Activated CD8-positive, alpha-beta memory T cell treated with anti-CD3 and anti-CD28 coated beads, Interleukin-2, amount 10 ng/mL, durations not matched to agents 7 days and 5 days (primary cell): ENCODE data around the gene PLPP4. TPM values are rescaled to one million over a fixed set of nuclear protein-coding genes. Genes with fewer than 3 reads are reported as not detected.

Experiments used
- ATAC-seq: fragments of 150-1000 bp; cut with Tn5 transposase; one replicate; pipeline ENCODE4 v1.10.0; 2021; ENCODE audit warnings: moderate library complexity
- CTCF ChIA-PET: fragments of 350-600 bp; sonication (Branson Sonifier 250); formaldehyde crosslinking; loops from one replicate; lab custom pipeline; 2021; ENCODE audit warnings: antibody characterized with exemption; lab: Charles Lee
- DNase-seq: peaks from one replicate; pipeline ENCODE4 v3.0.0-alpha.2; 2020
- H3K27ac Mint-ChIP-seq: one replicate; pipeline ENCODE4 v1.8.0; 2021; ENCODE audit warnings: mild to moderate bottlenecking, mixed read lengths
- H3K27me3 Mint-ChIP-seq: one replicate; pipeline ENCODE4 v1.8.0; 2021; ENCODE audit warnings: mixed read lengths
- H3K36me3 Mint-ChIP-seq: one replicate; pipeline ENCODE4 v1.8.0; 2021; ENCODE audit warnings: mild to moderate bottlenecking, mixed read lengths
- H3K4me1 Mint-ChIP-seq: one replicate; pipeline ENCODE4 v1.8.0; 2021; ENCODE audit warnings: mixed read lengths
- H3K4me3 Mint-ChIP-seq: one replicate; pipeline ENCODE4 v1.8.0; 2021; ENCODE audit warnings: mild to moderate bottlenecking, moderate library complexity, mixed read lengths
- H3K9me3 Mint-ChIP-seq: one replicate; pipeline ENCODE4 v1.8.0; 2022; ENCODE audit warnings: low read depth, mixed read lengths
- total RNA-seq, 2 experiments: library from RNA; stranded (reverse); gene quantifications; one replicate each; pipeline ENCODE4 v1.2.3, GENCODE V29; 2021

Gene PLPP4
- total RNA-seq = not detected

- Mint-ChIP-seq H3K4me1 (no peaks in the 10 kb centered on the region), H3K9me3 (no peaks in the 10 kb centered on the region), H3K4me3 (no peak within 1 kb of the TSS), H3K36me3 (peaks cover 3% of the 10 kb centered on the region), H3K27me3 (peaks cover 37% of the 10 kb centered on the region), H3K27ac (no peak within 1 kb of the TSS)
- DNase-seq = no peak
- CTCF ChIA-PET = no interaction called here
- no peak for ATAC-seq
These were observed at the start of gene PLPP4 for GRCh38 chr10:120456626-120457430. PLPP4 (plus strand) TSS chr10:120457227; CDS start chr10:120457306, 79 bp downstream.

GRCh38 chr10:120409816-120410215, 47.2 kb upstream of the PLPP4 start:
- no peak for DNase-seq
- no peaks in the 10 kb centered on the region for H3K36me3 Mint-ChIP-seq
- H3K4me1 Mint-ChIP-seq = no peaks in the 10 kb centered on the region
- ATAC-seq = no peak
- no peaks in the 10 kb centered on the region for H3K9me3 Mint-ChIP-seq
- no peak overlapping the region for H3K27ac Mint-ChIP-seq
- CTCF ChIA-PET = no interaction called here
- no peaks in the 10 kb centered on the region for H3K27me3 Mint-ChIP-seq
- H3K4me3 Mint-ChIP-seq = no peak overlapping the region

GRCh38 chr10:120414946-120415345, 42.1 kb upstream of the PLPP4 start:
- H3K27me3 Mint-ChIP-seq = no peaks in the 10 kb centered on the region
- ATAC-seq (no peak), DNase-seq (no peak)
- no peak overlapping the region for H3K27ac Mint-ChIP-seq
- CTCF ChIA-PET = no interaction called here
- no peak overlapping the region for H3K4me3 Mint-ChIP-seq
- H3K36me3 Mint-ChIP-seq = no peaks in the 10 kb centered on the region
- peaks cover 2% of the 10 kb centered on the region for H3K9me3 Mint-ChIP-seq
- H3K4me1 Mint-ChIP-seq = no peaks in the 10 kb centered on the region

- Mint-ChIP-seq H3K27me3 (no peaks in the 10 kb centered on the region), H3K4me1 (no peaks in the 10 kb centered on the region), H3K36me3 (no peaks in the 10 kb centered on the region), H3K4me3 (no peak overlapping the region), H3K27ac (no peak overlapping the region), H3K9me3 (peaks cover 2% of the 10 kb centered on the region)
- CTCF ChIA-PET = no interaction called here
- ATAC-seq (no peak), DNase-seq (no peak)
These were observed 41.2 kb upstream of the PLPP4 start for GRCh38 chr10:120415709-120416330.

GRCh38 chr10:120420421-120420820, 36.6 kb upstream of the PLPP4 start:
- ATAC-seq = no peak
- Mint-ChIP-seq H3K27ac (no peak overlapping the region), H3K9me3 (no peaks in the 10 kb centered on the region), H3K27me3 (no peaks in the 10 kb centered on the region), H3K36me3 (no peaks in the 10 kb centered on the region), H3K4me1 (no peaks in the 10 kb centered on the region), H3K4me3 (no peak overlapping the region)
- no peak for DNase-seq
- CTCF ChIA-PET = no interaction called here

GRCh38 chr10:120421250-120421649, 35.8 kb upstream of the PLPP4 start:
- Mint-ChIP-seq H3K36me3 (no peaks in the 10 kb centered on the region), H3K4me3 (no peak overlapping the region), H3K4me1 (no peaks in the 10 kb centered on the region), H3K9me3 (no peaks in the 10 kb centered on the region), H3K27me3 (peaks cover 2% of the 10 kb centered on the region), H3K27ac (no peak overlapping the region)
- CTCF ChIA-PET = no interaction called here
- ATAC-seq = no peak
- DNase-seq = no peak

GRCh38 chr10:120422457-120422856, 34.6 kb upstream of the PLPP4 start:
- H3K27ac Mint-ChIP-seq = no peak overlapping the region
- H3K9me3 Mint-ChIP-seq = no peaks in the 10 kb centered on the region
- H3K27me3 Mint-ChIP-seq = peaks cover 2% of the 10 kb centered on the region
- DNase-seq = no peak
- no peaks in the 10 kb centered on the region for H3K36me3 Mint-ChIP-seq
- CTCF ChIA-PET = interaction anchor here (0.7 to 1.1 kb wide), 2 partner anchors 15 to 313 kb away, joined by 3 to 5 read pairs; no protein-coding TSS in a partner anchor
- H3K4me3 Mint-ChIP-seq = no peak overlapping the region
- no peaks in the 10 kb centered on the region for H3K4me1 Mint-ChIP-seq
- ATAC-seq = no peak

GRCh38 chr10:120423431-120424197, 33.4 kb upstream of the PLPP4 start:
- H3K9me3 Mint-ChIP-seq = no peaks in the 10 kb centered on the region
- H3K4me3 Mint-ChIP-seq = no peak overlapping the region
- DNase-seq = no peak
- ATAC-seq = no peak
- no peaks in the 10 kb centered on the region for H3K36me3 Mint-ChIP-seq
- H3K27ac Mint-ChIP-seq = no peak overlapping the region
- H3K27me3 Mint-ChIP-seq = peaks cover 2% of the 10 kb centered on the region
- CTCF ChIA-PET = interaction anchor here (0.7 to 1.1 kb wide), 2 partner anchors 14 to 312 kb away, joined by 3 to 5 read pairs; no protein-coding TSS in a partner anchor
- no peaks in the 10 kb centered on the region for H3K4me1 Mint-ChIP-seq

- no peaks in the 10 kb centered on the region for H3K36me3 Mint-ChIP-seq
- CTCF ChIA-PET = no interaction called here
These were observed 32.9 kb upstream of the PLPP4 start for GRCh38 chr10:120424198-120424464.

GRCh38 chr10:120426306-120426705, 30.7 kb upstream of the PLPP4 start:
- DNase-seq (no peak), ATAC-seq (no peak)
- Mint-ChIP-seq H3K4me1 (no peaks in the 10 kb centered on the region), H3K36me3 (no peaks in the 10 kb centered on the region), H3K27ac (no peak overlapping the region), H3K27me3 (peaks cover 14% of the 10 kb centered on the region), H3K4me3 (no peak overlapping the region), H3K9me3 (no peaks in the 10 kb centered on the region)
- CTCF ChIA-PET = no interaction called here

More at GRCh38 chr10:120424198-120424464, 32.9 kb upstream of the PLPP4 start:
- no peak overlapping the region for H3K27ac Mint-ChIP-seq
- H3K9me3 Mint-ChIP-seq = no peaks in the 10 kb centered on the region
- ATAC-seq (no peak), DNase-seq (no peak)
- H3K4me3 Mint-ChIP-seq = no peak overlapping the region
- H3K4me1 Mint-ChIP-seq = no peaks in the 10 kb centered on the region
- peaks cover 2% of the 10 kb centered on the region for H3K27me3 Mint-ChIP-seq

GRCh38 chr10:120428754-120429153, 28.3 kb upstream of the PLPP4 start:
- Mint-ChIP-seq H3K27me3 (peaks cover 31% of the 10 kb centered on the region), H3K27ac (no peak overlapping the region)
- CTCF ChIA-PET = no interaction called here

GRCh38 chr10:120429395-120429794, 27.6 kb upstream of the PLPP4 start:
- Mint-ChIP-seq H3K9me3 (no peaks in the 10 kb centered on the region), H3K4me3 (no peak overlapping the region), H3K4me1 (no peaks in the 10 kb centered on the region), H3K27me3 (peaks cover 31% of the 10 kb centered on the region), H3K36me3 (no peaks in the 10 kb centered on the region), H3K27ac (no peak overlapping the region)
- CTCF ChIA-PET = no interaction called here
- DNase-seq (no peak), ATAC-seq (no peak)

More at GRCh38 chr10:120428754-120429153, 28.3 kb upstream of the PLPP4 start:
- Mint-ChIP-seq H3K36me3 (no peaks in the 10 kb centered on the region), H3K4me1 (no peaks in the 10 kb centered on the region), H3K4me3 (no peak overlapping the region), H3K9me3 (no peaks in the 10 kb centered on the region)
- DNase-seq (no peak), ATAC-seq (no peak)

- CTCF ChIA-PET = no interaction called here
- DNase-seq (no peak), ATAC-seq (no peak)
- Mint-ChIP-seq H3K9me3 (no peaks in the 10 kb centered on the region), H3K4me1 (no peaks in the 10 kb centered on the region), H3K4me3 (no peak overlapping the region), H3K36me3 (no peaks in the 10 kb centered on the region), H3K27me3 (peaks cover 29% of the 10 kb centered on the region), H3K27ac (no peak overlapping the region)
These were observed 25.8 kb upstream of the PLPP4 start for GRCh38 chr10:120431251-120431651.
